ENCODE results near the gene GNG8.

- no peak for TF ChIP-seq POLR2A (IDR thresholded peaks at IDR 0.05)
- TF ChIP-seq CTCF (IDR thresholded peaks at IDR 0.05): no peak
Observed at GRCh38 chr19:46656541-46656940, 20.5 kb upstream of the GNG8 start.

Data from testis (tissue), 2 donors.